Prostate gland (tissue), 2 donors: Measurements from ENCODE around the gene ARL5B.

Experiments used
- POLR2A ChIP-seq: fragments of 450-650 bp; IDR thresholded peaks from one replicate; pipeline ENCODE4 v1.6.1; 2016; ENCODE audit warnings: antibody characterized with exemption, mild to moderate bottlenecking
- TF ChIP-seq, protein P1 (sequence below), 4 experiments: fragments of 200-600 bp in 2 of 4; fragments of 450-650 bp in 2 of 4; sonication (generic) in 2 of 4; IDR thresholded peaks; 1 replicate in 3 of 4; 2 replicates in 1 of 4; pipeline ENCODE4 v1.5.1; 2016 to 2019; ENCODE audit warnings: antibody characterized with exemption in 4 of 4, mild to moderate bottlenecking in 2 of 4, moderate library complexity in 2 of 4

GRCh38 chr10:18664841-18665478 lies 5.7 kb downstream of the ARL5B start:
- TF ChIP-seq POLR2A = no peak
- TF ChIP-seq, protein P1, sequence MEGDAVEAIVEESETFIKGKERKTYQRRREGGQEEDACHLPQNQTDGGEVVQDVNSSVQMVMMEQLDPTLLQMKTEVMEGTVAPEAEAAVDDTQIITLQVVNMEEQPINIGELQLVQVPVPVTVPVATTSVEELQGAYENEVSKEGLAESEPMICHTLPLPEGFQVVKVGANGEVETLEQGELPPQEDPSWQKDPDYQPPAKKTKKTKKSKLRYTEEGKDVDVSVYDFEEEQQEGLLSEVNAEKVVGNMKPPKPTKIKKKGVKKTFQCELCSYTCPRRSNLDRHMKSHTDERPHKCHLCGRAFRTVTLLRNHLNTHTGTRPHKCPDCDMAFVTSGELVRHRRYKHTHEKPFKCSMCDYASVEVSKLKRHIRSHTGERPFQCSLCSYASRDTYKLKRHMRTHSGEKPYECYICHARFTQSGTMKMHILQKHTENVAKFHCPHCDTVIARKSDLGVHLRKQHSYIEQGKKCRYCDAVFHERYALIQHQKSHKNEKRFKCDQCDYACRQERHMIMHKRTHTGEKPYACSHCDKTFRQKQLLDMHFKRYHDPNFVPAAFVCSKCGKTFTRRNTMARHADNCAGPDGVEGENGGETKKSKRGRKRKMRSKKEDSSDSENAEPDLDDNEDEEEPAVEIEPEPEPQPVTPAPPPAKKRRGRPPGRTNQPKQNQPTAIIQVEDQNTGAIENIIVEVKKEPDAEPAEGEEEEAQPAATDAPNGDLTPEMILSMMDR (IDR thresholded peaks at IDR 0.05) = no peak
